Stimulated activated CD4-positive, alpha-beta T cell treated with anti-CD3 and anti-CD28 coated beads, Interleukin-2, amount 100 ng/mL, for 24 hours (primary cell): Measurements from ENCODE around the gene GLB1L.
"Not testable (repeated sequence)": the region's sequence is repeated elsewhere in the genome, so short reads cannot be mapped to it uniquely, and the experiment has no call there.

ENCODE experiments used
- DNase-seq, 2 donors: peaks; one replicate each; pipeline ENCODE4 v3.0.0-alpha.2; 2020

Gene GLB1L

DNA sequence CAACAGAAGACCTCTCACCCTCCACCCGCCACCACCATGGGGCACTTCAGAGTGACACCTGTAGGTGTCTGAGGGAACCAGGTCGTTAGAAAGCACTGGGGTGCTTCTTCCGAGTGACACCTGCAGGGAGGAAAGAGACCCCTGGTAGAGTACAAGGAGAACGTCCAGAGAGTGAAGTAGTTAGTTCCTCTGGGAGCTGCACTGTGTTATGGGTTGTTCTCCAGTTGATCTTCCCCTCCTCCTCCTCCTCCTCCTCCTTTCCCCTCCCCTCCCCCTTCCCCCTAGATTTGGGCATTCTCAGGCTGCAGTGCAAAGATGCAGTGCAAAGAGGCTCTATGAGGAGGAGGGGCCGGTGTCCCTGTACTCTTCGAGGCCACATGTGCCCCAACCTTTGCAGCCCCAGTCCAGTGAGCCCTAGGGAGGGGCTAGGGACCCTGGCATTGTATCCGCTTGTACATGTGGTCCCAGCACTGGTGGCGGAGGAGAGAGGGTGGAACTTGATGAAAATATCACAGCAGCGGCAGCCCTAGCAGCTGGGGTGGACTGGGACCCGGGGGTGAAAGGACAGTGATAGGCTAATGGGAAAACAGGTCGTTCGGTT is 34.8 kb upstream of the GLB1L start:
- no peak for DNase-seq

DNA sequence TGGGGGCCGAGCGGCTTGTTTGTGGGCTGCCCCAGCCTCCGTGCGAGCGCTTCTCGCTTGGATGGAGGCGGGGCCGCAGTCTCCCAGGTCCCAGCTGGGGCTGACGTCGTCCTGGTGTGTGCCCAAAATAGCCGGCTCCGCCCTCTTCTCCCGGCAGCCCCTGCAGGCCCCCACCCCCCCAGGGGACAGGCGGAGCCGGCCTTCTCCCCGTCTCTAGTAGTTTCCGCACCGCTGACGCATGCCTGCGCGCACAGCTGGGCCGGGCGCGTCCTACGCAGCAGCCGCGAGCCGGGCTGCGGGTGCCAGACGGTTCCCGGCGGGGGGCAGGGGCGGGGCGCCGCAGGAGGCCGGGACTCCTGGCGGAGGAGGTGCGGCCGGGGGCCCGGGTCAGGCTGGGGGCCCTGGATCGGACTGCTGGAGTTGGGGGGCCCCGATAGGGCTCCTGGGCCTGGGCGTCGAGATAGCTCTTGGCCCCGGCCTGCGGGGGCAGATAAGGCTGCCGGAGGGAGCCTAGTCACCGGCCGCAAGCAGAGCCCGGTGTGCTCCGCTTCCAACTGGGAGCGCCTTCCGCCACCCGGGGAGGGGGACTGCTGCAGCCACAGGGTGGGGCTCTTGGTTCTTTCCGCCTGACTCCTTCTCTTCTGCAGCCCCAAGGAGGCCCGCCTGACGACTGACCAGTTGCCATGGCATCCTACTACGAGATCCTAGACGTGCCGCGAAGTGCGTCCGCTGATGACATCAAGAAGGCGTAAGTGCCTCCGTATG is 34.1 kb upstream of the GLB1L start, which contains the start of gene DNAJB2:
Gene DNAJB2 (plus strand): TSS at position 216 of the 765 bp plus-strand sequence. CDS start 468 bp downstream, at position 684.
- DNase-seq = peak; percentile 99 to 100

DNA sequence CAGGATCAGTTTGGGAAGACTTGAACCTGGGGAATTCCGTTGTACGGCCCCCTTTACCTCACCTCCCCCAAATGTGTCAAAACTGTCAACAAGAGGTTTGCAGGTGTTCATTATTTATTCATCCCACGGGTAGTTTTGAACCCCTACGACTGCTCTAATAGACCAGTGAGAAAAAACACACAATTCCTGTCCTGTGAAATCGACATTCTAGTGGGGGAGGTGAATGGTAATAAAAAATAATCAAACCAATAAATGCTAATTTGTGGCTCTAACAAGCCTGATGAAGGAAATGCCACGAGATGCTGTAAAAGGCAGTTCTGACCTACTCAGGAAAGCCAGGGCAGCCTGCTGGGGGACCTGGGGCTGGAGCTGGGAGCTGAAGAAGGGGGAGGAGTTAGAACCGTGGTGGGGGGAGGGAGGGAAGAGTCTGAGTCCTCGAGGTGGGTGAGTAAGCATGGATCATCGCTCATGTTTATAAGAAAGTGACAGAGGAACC is 33.5 kb upstream of the GLB1L start:
- no peak for DNase-seq

DNA sequence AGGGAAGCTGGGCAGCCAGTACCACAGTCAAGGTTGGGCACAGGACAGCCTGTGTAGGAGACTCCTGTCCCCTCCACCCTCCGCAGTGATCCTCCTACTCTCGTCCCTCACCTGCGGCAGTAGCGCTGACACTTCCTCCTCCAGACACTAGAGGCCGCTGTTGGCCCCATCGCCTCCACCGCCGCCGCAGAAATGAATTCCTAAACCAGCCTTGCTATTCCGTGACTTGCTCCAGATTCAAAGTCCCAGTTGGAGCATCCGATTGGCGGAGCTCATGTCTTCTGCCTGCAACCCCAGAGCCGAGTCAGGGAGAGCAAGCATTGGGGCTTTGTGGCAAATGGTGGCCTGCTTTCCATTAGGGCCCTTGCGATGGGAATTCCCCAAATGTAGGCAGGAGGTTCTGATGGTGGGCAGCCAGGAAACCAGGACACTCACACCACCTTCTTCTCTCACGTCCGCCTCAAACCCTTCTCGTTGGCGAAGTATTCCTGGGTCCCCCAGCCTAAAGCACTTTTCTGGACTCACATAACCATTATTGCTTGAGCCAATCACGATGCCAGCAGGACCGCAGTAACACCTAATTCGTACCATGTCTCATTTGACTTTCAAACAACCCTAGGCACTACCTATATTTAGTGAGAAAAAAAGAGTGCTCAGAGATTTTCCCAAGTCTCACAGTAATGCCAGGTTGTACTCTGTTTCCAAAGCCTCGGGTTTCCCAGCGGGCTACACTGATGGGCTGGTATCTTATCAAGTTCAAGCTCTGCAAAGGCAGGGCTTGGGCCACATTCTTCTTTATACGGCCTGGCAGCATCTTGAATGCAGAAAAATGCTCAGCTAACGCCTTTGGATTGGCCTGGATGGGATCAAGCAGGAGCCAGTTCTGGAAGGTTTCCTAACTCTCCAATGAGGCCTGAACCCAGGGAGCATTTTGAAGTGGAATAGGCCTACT is 32.7 kb upstream of the GLB1L start:
- DNase-seq = peak; percentile 81 to 82

DNA sequence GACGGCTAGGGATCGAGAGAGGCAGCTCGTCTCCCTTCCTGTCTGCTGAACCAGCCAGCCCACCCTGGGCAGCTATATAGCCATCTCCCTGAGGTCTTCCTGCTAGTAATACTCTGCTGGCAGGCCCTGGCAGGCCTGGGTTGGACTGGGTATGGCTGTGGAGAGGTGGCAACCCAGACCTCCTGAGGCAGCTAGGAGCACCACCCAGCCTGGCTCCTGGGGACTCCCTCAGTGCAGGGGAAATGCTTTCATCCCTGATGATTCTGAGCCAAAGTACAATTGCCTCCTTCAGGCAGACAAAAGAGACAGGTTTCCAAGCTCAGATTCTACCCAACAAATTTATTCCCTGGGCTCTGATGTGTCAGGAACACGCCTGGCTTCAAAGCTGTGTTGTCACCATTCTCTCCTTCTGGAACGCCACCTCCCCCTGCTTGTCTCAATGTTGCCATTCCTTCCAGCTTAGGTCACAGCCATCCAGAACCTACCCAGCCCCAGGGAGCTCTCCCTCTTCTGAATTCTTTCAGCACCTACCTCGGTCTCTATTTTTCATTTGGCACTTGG is 29.2 kb upstream of the GLB1L start:
- no peak for DNase-seq

DNA sequence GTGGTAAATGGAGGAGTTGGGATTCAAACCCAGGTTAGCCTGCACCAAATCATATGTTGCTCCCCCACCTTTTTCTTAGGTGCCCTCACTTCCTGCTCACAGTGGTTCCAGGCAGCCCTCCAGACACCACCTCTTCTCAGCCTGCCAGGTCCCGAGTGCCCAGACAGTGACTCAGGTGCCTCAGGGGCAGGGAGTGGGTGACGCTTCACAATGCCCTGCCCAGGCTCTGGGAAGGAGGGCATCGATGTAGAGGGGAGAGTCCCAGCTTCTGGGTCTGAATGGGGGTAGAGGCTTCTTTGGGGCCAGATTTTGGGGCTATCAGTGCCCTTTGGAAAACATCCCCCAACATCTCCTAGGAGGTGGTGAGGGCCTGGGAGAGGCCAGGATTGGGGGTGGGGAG is 28.7 kb upstream of the GLB1L start:
- no peak for DNase-seq

DNA sequence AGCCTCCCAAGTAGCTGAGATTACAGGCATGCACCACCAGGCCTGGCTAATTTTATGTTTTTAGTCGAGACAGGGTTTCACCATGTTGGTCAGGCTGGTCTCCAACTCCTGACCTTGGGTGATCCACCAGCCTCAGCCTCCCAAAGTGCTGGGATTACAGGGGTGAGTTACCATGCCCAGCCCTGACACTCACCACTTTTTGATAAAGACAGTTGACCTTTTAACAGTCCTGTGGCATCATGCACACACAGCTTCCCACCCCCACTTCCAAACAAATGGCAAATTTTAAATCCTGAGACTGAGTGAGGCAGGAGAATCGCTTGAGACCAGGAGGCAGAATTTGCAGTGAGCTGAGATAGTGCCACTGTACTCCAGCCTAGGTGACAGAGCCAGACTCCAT is 27.8 kb upstream of the GLB1L start:
- no peak for DNase-seq

DNA sequence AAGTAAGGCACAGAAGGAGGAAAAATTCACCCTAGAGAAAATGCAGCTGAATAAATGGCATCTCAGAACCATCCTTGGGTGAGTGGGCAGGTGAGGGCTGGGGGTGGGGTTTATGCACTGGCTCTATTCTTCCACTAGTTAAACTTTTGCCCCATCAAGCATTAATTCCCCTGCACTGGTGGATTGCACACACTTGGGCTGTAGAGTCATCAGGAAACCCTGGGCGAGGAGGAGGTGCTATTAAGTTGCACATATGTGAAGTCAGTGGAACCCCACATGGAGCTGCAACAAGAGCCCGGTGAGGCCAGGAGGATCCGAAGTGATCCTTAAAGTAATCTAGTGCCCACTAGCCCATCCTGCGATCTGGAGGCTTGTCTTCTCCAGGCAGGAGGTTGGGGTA is 27.1 kb upstream of the GLB1L start:
- no peak for DNase-seq

DNA sequence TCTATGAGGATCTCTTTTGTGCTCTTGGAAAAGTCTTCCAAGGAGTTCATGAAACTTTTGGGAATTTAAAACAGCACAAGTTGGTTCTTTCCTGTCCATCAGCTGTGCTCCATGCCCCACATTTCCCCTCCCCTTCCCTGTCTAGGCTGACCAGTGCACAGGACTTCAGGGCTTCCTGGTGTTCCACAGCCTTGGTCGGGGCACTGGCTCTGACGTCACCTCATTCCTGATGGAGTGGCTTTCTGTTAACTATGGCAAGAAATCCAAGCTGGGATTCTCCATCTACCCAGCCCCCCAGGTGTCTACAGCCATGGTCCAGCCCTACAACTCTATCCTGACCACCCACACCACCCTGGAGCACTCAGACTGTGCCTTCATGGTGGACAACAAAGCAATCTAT is 25.8 kb upstream of the GLB1L start:
- no peak for DNase-seq

DNA sequence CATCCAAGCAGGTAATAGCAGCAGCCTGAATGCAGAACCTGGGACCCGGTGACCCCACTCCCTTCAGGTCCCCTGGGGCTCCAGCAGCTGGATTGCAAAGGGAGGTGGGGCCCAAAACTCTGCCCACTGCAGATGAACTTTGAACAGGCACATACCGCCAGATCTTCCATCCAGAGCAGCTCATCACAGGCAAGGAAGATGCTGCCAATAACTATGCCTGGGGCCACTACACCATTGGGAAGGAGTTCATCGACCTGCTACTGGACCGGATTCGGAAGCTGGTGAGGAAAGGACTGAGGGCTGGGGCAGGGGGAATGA is 24.8 kb upstream of the GLB1L start:
- no peak for DNase-seq

DNA sequence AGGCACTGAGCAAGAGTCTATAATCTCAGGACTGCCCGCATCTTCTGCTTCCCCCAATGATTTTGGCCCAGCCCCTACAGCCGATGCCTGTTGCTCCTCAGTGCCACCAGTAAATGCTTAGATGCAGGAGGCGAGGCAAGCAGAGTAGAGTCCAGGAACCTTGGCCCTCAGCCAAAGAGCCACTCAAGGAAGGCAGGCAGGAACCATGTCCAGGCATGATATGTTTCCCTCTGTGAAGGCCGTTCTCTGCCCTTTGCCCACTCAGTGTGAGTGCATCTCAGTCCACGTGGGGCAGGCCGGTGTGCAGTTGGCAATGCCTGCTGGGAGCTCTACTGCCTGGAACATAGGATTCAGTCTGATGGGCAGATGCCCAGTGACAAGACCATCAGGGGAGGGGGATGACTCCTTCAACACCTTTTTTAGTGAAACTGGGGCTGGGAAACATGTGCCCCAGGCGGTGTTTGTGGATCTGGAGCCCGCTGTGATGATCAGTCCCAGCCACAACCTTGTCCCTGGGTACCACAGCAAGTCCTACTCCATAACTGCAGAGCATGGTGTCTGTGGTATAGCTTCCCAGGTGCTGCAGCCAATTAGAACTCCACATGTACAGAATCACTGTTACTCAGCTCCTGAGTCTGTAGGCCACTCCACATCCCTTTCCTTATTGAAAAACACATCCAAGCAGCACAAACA is 24.3 kb upstream of the GLB1L start:
- DNase-seq = no peak

DNA sequence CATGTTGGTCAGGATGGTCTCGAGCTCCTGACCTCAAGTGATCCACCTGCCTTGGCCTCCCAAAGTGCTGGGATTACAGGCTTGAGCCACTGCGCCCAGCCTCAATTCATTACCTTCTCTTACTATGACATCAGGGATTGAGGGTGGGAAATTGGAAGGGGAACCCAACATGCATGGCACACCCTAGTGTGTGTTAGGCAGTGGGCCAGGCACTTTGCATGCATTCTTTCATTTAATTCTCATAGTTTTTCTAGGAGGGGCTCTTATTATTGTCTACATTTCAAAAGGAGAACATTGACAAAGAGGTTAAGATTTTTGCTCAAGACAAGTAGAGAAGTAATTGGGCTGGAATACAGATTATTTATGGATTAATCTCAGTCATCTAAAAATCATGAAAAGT is 23.1 kb upstream of the GLB1L start:
- DNase-seq = no peak

DNA sequence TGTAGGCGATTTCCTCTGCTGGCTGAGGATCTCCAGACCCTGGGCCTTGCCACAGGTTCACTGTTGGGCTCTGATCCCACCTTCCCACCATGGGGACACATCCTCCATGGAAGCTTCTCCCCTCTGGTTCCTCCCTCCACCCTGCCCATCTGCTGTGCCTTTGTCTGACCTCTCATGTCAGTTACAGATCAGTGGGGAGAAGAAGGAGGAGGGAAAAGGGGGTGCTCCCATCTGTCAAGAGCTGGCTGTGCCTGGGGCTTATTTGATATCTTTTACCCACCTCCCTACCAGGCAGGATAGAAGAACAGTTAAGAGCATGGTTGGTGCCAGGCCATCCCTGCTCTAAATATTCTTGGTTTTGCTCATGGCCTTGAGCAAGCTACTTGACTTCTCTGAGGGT is 21.6 kb upstream of the GLB1L start:
- DNase-seq = no peak

DNA sequence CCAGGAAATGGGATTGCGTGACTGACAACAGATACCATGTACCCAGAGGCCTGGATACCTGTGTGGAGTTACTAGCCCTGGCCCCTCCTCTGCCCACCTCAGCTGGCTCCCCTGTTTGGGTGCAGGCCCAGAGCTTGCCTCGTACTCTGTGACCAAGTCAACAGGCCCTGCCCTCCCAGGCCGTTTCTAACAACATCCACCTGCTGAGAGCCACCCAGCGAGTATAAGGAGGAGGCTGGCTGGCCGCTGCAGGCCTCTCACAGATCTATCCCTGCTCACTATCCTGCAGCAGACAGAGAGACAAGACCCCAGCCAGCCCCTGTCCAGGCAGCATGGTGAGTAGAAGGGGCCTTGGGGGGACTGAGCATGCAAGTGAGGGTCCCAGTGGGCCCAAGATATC is 21.0 kb upstream of the GLB1L start:
- no peak for DNase-seq

DNA sequence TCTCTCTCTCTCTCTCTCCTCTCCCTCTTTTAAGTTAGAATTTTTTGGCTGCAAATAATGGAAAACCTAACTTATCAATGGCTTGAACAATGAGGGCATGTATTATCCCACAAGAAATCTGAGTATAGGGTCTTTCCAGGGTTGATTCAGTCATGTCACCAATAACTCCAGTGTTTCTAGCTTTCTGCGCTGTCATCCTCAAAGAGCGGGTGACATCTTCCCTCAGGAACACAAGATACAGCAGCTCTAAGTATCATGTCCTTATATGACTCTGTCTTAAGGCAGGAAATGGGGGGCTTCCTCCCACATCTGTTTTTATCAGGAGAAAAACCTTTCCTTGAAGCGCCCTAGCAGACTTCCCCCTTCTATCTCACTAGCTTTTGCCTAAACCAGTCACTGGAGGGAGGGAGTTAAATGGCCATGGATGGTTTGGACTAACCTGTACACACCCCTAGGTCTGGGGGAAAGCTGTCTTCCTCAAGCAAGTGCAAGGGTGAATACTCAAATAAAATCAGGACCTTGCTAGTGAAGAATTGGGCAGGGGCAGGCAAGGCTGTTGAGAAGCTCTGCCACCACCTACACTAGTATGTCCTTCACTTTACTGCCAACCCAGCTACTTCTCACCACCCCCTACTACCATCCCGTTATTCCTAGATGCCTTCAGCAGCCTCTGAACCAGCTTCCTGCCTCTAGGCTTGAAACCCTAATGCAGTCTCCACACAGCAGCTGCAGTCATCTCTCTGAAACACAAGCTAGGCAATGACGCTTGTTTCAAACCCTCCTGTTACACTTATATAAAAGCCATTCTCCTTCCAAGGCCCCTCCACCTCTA is 16.0 kb upstream of the GLB1L start:
- DNase-seq = no peak

DNA sequence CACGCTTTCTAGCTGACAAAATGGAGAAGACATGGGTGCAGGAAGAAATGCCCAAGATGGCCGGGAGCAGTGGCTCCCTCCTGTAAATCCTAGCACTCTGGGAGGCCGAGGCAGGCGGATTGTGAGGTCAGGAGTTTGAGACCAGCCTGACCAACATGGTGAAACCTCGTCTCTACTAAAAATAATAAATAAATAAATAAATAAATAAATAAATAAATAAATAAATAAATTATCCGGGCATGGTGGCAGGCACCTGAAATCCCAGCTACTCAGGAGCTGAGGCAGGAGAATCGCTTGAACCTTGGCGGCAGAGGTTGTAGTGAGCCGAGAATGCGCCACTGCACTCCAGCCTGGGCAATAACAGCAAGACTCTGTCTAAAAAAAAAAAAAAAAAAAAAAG is 13.7 kb upstream of the GLB1L start:
- not testable (repeated sequence) for DNase-seq

DNA sequence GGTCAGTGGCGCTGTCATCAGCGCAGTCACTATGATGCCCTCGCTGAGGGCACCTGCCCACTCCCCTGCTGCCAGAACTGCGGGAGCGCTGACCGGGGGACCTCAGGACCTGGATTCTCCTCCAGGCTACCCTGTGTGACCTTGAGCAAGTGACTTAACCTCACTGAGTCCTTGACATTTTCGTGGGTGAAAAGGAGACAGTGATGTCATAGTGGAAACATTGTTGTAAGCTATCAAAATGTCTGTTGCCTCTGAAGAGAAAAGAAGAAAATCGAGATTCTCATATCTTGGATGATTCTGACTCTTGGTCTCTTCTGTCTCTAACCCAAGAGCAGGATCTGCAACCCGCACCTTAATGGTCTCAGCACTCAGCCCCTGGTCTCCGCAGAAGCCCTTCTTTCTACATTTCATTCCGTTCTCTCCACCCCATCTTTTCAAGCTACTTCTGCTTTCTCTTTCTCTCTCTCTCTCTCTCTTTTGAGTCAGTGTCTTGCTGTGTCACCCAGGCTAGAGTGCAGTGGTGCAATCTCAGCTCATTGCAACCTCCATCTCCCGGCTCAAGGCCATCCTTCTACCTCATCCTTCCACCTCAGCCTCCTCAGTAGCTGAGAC is 9.5 kb upstream of the GLB1L start:
- peak; percentile 26 to 49 for DNase-seq

DNA sequence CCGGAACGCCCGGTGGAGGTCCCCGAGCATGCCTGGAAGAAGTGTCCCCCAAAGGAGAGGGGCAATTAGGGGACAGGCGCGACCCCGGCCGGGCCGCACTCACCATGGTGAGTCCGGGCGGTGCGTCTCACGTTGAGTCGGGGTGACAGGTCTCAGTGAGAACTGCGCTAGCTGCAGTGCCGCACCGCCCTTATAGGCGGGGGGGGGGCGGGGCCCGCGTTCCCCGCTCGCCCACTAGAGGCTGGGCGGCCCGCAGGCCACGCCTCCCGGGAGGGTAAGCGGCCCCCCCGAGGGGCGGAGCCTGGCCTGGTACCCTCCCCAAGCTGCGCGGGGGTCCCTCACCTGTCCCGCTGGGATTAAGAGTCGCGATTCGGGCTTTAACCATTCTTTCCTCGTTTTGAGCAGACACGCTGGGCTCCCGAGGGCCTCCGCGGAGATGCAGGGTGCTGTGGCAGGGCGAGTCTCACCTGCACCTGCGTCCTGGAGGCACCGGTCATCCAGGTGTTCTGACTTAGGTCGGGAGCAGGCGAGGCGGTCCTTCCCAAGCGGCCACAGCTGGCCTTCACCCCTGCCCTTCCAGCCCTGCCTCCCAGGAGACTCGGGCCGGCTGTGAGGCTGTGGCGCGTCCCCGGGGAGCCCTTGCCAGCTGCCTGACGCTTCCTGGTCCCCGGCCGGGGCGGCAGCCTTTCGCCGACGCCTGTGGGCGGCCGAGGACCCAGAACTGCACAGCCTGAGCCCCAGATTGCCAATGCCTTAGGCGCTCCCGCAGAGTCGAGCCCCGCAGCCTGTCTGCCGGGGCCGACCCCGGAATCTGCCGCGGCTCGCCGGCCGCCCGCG is 8.7 kb upstream of the GLB1L start, which contains the start of gene TUBA4A:
Gene TUBA4A (minus strand): TSS at position 166 of the 837 bp plus-strand sequence. CDS start 60 bp downstream, at position 106.
- peak; percentile 91 to 92 for DNase-seq

DNA sequence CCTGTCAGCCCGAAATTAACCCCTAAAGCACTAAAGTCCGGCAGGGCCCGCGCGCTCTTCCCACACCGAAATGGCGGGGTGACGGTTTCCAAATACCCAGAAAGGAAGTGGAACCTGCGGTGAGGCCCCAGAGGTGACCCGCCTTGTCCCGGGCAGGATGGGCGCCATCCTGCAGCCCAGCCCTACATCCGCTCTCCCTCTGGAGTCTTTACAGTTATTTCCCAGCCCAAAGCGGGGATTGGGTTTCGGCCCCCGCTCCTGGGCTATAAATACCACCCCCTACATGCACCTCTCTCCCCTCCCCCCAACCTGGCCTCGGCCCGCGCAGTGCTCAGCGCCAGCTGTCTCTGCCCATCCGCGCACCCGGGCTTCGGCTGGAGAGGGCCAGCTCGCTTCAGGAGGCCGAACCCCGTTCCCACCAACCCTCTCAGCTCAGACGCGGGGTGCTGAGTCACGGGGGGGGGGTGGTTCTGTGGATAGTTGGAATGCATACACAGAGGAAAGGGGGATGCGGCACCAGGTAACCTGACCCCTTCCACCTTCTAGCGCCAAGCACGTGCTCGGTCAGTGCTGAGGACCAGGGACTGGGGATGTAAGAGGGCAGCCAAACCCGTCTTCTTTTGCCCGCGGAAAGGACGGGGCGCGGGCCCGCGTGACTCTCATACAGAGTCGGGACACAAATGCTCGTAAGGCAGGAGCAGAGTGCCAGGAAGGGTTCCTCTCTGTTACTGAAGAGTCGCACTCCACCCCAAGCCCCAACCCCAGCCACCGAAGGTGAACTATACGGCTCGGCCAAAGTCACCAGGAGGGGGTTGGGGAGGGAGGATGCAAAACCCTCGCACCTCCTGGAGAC is 7.9 kb upstream of the GLB1L start, which contains the start of gene TUBA4B:
Gene TUBA4B (plus strand): TSS at position 344 of the 853 bp plus-strand sequence. CDS start 165 bp downstream, at position 509.
- DNase-seq = peak; percentile 51 to 68
